K562 (cell line): ENCODE data around the gene USP48. TPM values are rescaled to one million over a fixed set of nuclear protein-coding genes. Genes with fewer than 3 reads are reported as not detected.
A peak's percentile ranks its signal among the peaks of the same experiment; 100 is the strongest.

Experiments
- ATF4 ChIP-seq: fragments of 450-650 bp; formaldehyde crosslinking; IDR thresholded peaks from 2 replicates; pipeline ENCODE4 v1.4.0; 2022; ENCODE audit warnings: mild to moderate bottlenecking, moderate library complexity
- CBX3 ChIP-seq, 2 experiments: IDR thresholded peaks; 1 replicate in 1 of 2; 2 replicates in 1 of 2; pipeline ENCODE4 v1.6.1; 2012; ENCODE audit warnings: inconsistent platforms in 2 of 2, low read length in 2 of 2, borderline replicate concordance in 1 of 2, control low read depth in 1 of 2
- CREB3 ChIP-seq: fragments of 450-650 bp; conservative IDR thresholded peaks from 2 replicates; pipeline ENCODE4 v1.6.1; 2016; ENCODE audit warnings: missing genetic modification characterization, low read depth, mild to moderate bottlenecking, missing compliant biosample characterization, moderate library complexity
- FOXJ2 ChIP-seq: fragments of 200-800 bp; sonication (Bioruptor generic); IDR thresholded peaks from 2 replicates; pipeline ENCODE4 v1.6.1; 2016; ENCODE audit warnings: missing genetic modification characterization, missing compliant biosample characterization
- KLF1 ChIP-seq: fragments of 450-650 bp; IDR thresholded peaks from 2 replicates; pipeline ENCODE4 v1.6.1; 2016; ENCODE audit warnings: missing genetic modification characterization, missing compliant biosample characterization
- NFIC ChIP-seq: fragments of 450-650 bp; IDR thresholded peaks from 2 replicates; pipeline ENCODE4 v1.6.1; 2017; ENCODE audit warnings: mild to moderate bottlenecking, inconsistent platforms
- PHF21A ChIP-seq: fragments of 450-650 bp; IDR thresholded peaks from 2 replicates; pipeline ENCODE4 v1.6.1; 2017; ENCODE audit warnings: low read depth, borderline replicate concordance
- RBM39 ChIP-seq: fragments of 200-400 bp; formaldehyde crosslinking; optimal IDR thresholded peaks from 2 replicates; pipeline ENCODE3; 2018; ENCODE audit warnings: low read depth, low read length
- SIN3A ChIP-seq, 2 experiments: fragments of 150-350 bp in 1 of 2; IDR thresholded peaks; 2 replicates each; pipeline ENCODE4 v1.6.1; 2011 to 2016; ENCODE audit warnings: borderline replicate concordance in 2 of 2, low read depth in 2 of 2, low read length in 2 of 2, mild to moderate bottlenecking in 2 of 2, moderate library complexity in 2 of 2; ENCODE audit not compliant: control insufficient read depth in 1 of 2
- TEAD1 ChIP-seq, 2 experiments: fragments of 450-650 bp in 1 of 2; sonication (generic) in 1 of 2; formaldehyde crosslinking; IDR thresholded peaks; 2 replicates each; pipeline versions ENCODE4 v1.4.0 to v1.8.0; 2020 to 2022; ENCODE audit warnings: mild to moderate bottlenecking in 2 of 2, missing genetic modification reagents in 1 of 2
- TRIM24 ChIP-seq, 2 experiments: fragments of 450-650 bp; IDR thresholded peaks; 2 replicates each; pipeline ENCODE4 v1.6.1; 2016
- U2AF1 ChIP-seq: fragments of 200-400 bp; formaldehyde crosslinking; optimal IDR thresholded peaks from 2 replicates; pipeline ENCODE3; 2017; ENCODE audit warnings: mild to moderate bottlenecking, low read depth, low read length, moderate library complexity
- ZC3H11A ChIP-seq: IDR thresholded peaks from 2 replicates; pipeline ENCODE4 v1.6.1; 2012; ENCODE audit warnings: low read depth, low read length, improper control_type of control experiment
- ZNF134 ChIP-seq: fragments of 250-450 bp; sonication (Bioruptor Pico); conservative IDR thresholded peaks from 2 replicates; pipeline ENCODE4 v1.4.0; 2020
- ZNF398 ChIP-seq: fragments of 250-450 bp; sonication (Bioruptor Pico); IDR thresholded peaks from 2 replicates; pipeline ENCODE4 v1.8.0; 2021; ENCODE audit warnings: moderate library complexity, mild to moderate bottlenecking, inconsistent platforms
- ZNF780A ChIP-seq: fragments of 250-450 bp; sonication (Bioruptor Pico); IDR thresholded peaks from 2 replicates; pipeline ENCODE4 v1.5.0; 2021; ENCODE audit warnings: mild to moderate bottlenecking
- polyA plus RNA-seq, 8 experiments: library from polyadenylated mRNA; depleted of rRNA in 4 of 8; stranded (reverse) in 5 of 8; unstranded in 3 of 8; fragments of >200 nt; fragmentation: Nextera tagmentation in 2 of 8; fragmentation: Illumina TruSeq in 1 of 8; extraction: Ambion mirVana in 2 of 8; extraction: Trizol in 1 of 8; gene quantifications; 2 replicates each; pipeline versions ENCODE4 v1.2.1 to v1.2.3, GENCODE V29; 2011 to 2014; ENCODE audit warnings: inconsistent platforms in 1 of 8, missing spikeins in 1 of 8
- total RNA-seq, 7 experiments: library from RNA; depleted of rRNA in 6 of 7; stranded (reverse); fragments of >200 nt in 6 of 7; fragmentation: Illumina TruSeq in 2 of 7; extraction: Trizol in 2 of 7; gene quantifications; 2 replicates each; pipeline versions ENCODE4 v1.2.1 to v1.2.3, GENCODE V29; 2011 to 2021; ENCODE audit warnings: low replicate concordance in 1 of 7
- TF ChIP-seq, protein P1 (sequence below), 2 experiments: fragments of 450-650 bp; conservative IDR thresholded peaks; 2 replicates each; pipeline ENCODE4 v1.6.1; 2017; ENCODE audit warnings: mild to moderate bottlenecking in 2 of 2, moderate library complexity in 2 of 2
- TF ChIP-seq, protein P2 (sequence below): fragments of 450-650 bp; formaldehyde crosslinking; IDR thresholded peaks from 2 replicates; pipeline ENCODE4 v1.4.0; 2020; ENCODE audit warnings: mild to moderate bottlenecking, moderate library complexity
- TF ChIP-seq, protein P3 (sequence below): fragments of 450-650 bp; IDR thresholded peaks from one replicate; pipeline ENCODE4 v1.6.1; 2018; ENCODE audit warnings: mild to moderate bottlenecking, moderate library complexity; ENCODE audit not compliant: partially characterized antibody

The USP48 gene
- total and polyA plus RNA-seq, 9 of the 15 experiments (the other 6 are each of a cell fraction or from before 2014, with no cell fraction given): 23.3 to 123 (median 106) TPM

- TF ChIP-seq, protein P1, sequence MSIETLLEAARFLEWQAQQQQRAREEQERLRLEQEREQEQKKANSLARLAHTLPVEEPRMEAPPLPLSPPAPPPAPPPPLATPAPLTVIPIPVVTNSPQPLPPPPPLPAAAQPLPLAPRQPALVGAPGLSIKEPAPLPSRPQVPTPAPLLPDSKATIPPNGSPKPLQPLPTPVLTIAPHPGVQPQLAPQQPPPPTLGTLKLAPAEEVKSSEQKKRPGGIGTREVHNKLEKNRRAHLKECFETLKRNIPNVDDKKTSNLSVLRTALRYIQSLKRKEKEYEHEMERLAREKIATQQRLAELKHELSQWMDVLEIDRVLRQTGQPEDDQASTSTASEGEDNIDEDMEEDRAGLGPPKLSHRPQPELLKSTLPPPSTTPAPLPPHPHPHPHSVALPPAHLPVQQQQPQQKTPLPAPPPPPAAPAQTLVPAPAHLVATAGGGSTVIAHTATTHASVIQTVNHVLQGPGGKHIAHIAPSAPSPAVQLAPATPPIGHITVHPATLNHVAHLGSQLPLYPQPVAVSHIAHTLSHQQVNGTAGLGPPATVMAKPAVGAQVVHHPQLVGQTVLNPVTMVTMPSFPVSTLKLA (conservative IDR thresholded peaks at IDR 0.05): no peak
- TF ChIP-seq FOXJ2 (tag): peak; percentile 97
- TF ChIP-seq, protein P2, sequence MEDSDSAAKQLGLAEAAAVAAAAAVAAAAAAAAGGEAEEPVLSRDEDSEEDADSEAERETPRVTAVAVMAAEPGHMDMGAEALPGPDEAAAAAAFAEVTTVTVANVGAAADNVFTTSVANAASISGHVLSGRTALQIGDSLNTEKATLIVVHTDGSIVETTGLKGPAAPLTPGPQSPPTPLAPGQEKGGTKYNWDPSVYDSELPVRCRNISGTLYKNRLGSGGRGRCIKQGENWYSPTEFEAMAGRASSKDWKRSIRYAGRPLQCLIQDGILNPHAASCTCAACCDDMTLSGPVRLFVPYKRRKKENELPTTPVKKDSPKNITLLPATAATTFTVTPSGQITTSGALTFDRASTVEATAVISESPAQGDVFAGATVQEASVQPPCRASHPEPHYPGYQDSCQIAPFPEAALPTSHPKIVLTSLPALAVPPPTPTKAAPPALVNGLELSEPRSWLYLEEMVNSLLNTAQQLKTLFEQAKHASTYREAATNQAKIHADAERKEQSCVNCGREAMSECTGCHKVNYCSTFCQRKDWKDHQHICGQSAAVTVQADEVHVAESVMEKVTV (CRISPR knock-in tag): 0 out of 2 replicates have a peak, but pooled peaks have one; percentile 27
- TF ChIP-seq U2AF1: no peak
- TF ChIP-seq NFIC: no peak
- no peak for TF ChIP-seq TRIM24 (IDR thresholded peaks at IDR 0.05)
- TF ChIP-seq, protein P3, sequence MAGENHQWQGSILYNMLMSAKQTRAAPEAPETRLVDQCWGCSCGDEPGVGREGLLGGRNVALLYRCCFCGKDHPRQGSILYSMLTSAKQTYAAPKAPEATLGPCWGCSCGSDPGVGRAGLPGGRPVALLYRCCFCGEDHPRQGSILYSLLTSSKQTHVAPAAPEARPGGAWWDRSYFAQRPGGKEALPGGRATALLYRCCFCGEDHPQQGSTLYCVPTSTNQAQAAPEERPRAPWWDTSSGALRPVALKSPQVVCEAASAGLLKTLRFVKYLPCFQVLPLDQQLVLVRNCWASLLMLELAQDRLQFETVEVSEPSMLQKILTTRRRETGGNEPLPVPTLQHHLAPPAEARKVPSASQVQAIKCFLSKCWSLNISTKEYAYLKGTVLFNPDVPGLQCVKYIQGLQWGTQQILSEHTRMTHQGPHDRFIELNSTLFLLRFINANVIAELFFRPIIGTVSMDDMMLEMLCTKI: no peak
- TF ChIP-seq SIN3A (IDR thresholded peaks at IDR 0.05; ENCODE audit: borderline replicate concordance in 2 of 2, control insufficient read depth in 1 of 2, low read depth in 2 of 2, low read length in 2 of 2): no peak
- TF ChIP-seq KLF1: no peak
- no peak for TF ChIP-seq ZNF134 (CRISPR knock-in tag)
- no peak for TF ChIP-seq ZNF780A (CRISPR knock-in tag)
- TF ChIP-seq RBM39: no peak
- no peak for TF ChIP-seq CREB3 (tag)
- 0 out of 2 replicates have a peak, but pooled peaks have one; percentile 26 for TF ChIP-seq ATF4 (CRISPR knock-in tag)
- 0 out of 3 replicates have a peak, but pooled peaks of 1 of the 2 experiments have one; percentile 24 for TF ChIP-seq CBX3 (IDR thresholded peaks at IDR 0.05; ENCODE audit: borderline replicate concordance in 1 of 2, low read length in 2 of 2)
- TF ChIP-seq ZC3H11A: no peak
- no peak for TF ChIP-seq PHF21A
- TF ChIP-seq ZNF398 (CRISPR knock-in tag): no peak
- TF ChIP-seq TEAD1 (CRISPR knock-in tag; IDR thresholded peaks at IDR 0.05): no peak
Measured at GRCh38 chr1:21761052-21761451, 21.9 kb downstream of the USP48 start (continued).
